Esophagus mucosa (tissue), 1 donor: ENCODE measurements around the gene JUN. TPM values are rescaled to one million over a fixed set of nuclear protein-coding genes. Genes with fewer than 3 reads are reported as not detected.

Source experiments
- ATAC-seq: fragments of 200-7000 bp; cut with Tn5 transposase; one replicate; pipeline ENCODE4 v1.9.1; 2020
- total RNA-seq: library from RNA; stranded (reverse); gene quantifications from one replicate; pipeline ENCODE4 v1.2.4, GENCODE V29; 2023
- donor health status: DM: yes; HTN: yes; CAD: no.

JUN gene
- 41.7 TPM for total RNA-seq

- ATAC-seq = peak; percentile 88
These were observed at the start of gene JUN for GRCh38 chr1:58783993-58784757. Gene JUN (minus strand): TSS chr1:58784047. CDS start chr1:58783070, 977 bp downstream.

DNA sequence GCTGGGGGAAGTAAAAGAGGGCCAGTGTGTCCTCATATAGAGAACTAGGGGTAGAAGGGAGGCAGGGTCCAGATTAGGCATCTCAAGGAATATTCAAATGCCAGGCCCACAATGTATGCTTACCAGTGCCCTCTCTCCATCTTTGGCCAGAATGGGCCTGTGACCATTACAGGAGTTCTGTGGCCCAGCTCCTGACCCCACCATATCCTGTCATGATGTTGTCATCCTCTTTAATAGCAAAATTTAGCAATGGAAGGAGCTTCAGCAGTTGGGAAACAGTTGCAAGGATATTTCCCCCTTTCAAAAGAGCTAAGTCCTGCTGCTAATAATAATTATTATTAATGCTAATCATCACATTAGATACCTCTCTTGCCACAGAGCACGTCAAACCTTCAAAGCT, 49.3 kb upstream of the JUN start:
- ATAC-seq = no peak

- no peak for ATAC-seq
These were observed 46.4 kb upstream of the JUN start for GRCh38 chr1:58830291-58830690.

- ATAC-seq = no peak
These were observed 46.0 kb upstream of the JUN start for GRCh38 chr1:58829866-58830265.

DNA sequence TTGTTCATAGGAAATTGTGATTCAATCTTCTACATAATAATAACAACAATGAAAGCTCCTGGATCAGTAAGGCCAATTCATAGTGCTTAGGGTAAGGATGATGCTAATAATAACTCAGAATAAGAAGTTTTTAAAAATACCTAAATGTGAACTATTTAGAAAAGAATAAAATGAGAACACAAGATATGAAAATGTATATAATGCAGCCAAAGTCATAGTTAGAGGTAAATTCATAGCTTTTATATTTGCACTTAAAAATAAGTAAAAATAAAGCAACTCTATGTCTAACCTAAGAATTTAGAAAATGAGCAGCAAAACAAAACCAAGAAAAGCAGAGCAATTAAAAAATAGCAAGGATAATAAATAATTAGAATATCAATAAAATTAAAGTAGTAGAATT, 43.5 kb upstream of the JUN start:
- no peak for ATAC-seq

DNA sequence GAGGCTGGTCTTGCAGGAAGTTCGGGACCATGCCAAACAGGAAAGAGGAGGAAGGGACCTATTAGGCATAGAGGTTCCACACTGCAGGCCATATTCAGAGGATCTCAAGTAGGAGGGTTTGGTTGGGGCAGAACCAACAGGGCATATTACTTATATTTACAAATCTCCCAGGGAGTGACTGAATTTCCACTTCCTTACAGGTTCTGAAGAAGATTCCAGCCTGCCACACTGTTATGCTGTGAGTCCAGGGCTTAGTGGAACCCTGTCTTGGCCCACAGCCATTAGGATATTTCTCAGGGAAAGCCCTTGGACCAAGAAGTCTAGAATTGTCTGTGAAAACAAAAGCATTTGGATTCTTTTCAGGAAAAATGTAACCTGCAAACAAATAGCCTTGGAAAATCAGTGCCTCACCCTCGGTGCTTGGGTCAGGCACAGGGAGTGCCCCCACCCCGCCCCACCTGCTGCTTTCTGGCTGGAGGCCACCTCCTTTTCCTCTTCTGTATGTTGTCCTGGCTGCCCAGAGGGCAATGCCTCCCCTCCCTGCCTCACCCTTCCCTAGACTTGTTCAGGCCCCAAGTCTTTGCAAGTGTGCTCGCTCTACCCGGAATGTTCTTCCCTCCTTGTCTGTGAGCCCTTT, 41.0 kb upstream of the JUN start:
- peak; percentile 93 for ATAC-seq

GRCh38 chr1:58823481-58824010, 39.7 kb upstream of the JUN start:
- ATAC-seq = peak; percentile 86

DNA sequence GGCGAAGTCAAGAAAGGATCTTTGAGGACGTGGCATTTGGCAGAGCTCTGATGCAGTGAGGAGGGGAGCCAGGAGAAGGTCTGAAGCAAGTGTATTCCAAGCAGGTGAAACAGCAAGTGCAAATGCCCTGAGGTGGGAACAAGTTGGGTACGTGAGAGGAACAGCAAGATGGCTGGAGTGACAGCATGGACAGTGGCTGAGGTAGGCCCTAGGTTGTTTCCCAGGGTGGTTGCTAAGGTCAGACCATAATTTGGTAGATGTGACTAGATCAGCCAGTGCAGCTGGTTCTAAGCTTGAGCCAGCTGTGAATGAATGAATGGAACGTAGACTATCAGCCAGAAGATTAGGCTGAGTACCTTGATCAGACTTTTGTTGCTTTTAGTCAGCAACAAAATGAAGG, 37.5 kb upstream of the JUN start:
- no peak for ATAC-seq

DNA sequence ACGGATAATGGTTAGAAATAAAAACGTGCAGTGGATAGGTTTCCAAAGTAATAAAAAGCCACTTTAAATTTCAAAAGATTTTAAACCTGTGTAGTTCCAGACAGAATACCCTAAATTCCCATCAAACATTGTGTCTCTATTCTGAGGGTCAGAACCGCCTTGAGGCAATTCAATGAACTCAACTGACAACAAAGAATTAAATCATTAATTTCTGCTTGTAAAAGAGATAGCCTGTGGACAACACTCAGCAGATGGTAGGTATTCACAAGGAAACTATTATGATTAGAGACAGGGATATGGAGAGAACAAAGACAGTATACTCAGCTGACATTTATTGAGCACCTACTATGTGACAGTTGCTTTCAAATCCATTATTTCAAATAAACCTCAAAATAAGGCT, 35.1 kb upstream of the JUN start:
- no peak for ATAC-seq

DNA sequence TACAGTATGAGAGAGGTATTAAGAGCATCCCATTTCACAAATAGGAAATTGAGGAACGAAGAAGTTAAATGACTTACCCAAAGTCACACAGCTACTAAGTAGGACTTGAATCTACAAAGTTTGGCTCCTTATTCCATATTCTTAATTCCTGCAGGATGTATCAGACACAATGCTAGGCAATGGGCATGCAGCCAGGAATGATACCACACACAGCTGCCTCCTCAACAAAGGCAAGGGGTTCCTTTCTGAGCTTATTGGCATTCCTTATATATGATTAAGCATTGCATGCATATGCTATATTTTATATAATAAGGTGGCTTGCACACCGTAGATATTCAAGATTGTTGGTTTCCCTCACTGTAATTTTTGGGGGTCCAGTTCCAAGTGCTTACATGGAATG, 34.2 kb upstream of the JUN start:
- ATAC-seq = no peak

DNA sequence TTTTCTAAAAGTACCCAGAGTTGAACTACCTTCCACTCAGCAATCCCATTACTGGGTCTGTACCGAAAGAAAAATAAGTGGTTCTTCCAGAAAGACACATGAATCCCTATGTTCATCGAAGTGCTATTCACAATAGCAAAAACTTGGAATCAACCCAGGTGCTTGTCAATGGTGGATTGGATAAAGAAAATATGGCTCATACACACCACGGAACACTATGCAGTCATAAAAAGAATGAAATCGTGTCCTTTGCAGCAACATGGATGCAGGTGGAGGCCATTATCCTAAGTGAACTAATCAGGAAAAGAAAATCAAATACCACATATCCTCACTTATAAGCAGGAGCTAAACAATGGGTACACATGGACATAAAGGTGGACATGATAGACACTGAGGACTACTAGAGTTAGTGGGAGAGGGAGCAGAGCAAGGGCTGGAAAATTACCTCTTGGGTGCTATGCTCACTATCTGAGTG, 32.9 kb upstream of the JUN start:
- ATAC-seq = no peak

DNA sequence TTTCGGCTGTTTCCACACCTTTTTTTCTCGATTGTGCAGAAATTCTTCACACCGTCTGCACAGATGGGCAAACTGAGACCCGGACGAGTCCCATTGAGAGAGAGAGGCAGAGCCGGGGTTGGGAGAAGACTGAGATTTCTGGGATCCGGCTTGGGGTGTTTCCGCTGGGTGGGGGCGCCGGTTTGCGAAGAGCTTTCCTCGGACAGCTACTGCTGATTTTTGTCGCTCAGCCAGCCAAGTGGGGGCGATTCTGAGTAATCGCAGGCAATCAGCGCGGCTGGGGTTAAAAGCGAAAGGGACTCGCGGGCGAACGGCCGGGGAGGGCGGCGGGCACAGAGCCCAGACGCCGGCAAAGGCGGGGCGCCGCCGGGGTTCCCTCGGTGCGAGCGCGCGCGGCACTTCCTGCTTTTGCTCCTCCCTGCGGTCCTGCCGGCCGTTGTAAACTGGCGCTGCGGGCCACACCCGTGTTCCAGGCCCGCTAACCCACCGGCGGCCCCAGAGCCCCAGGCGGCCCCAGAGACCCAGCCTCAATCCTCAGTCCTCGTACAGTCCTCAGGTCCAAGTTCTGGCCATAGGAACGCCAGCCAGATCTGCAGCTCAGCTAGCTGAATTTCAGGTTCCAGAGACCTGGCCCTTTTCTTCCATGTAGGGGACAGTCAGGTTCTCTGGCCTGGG, 32.4 kb upstream of the JUN start:
- peak; percentile 76 for ATAC-seq

- peak; percentile 38 for ATAC-seq
These were observed 31.8 kb upstream of the JUN start for GRCh38 chr1:58815686-58816071.

DNA sequence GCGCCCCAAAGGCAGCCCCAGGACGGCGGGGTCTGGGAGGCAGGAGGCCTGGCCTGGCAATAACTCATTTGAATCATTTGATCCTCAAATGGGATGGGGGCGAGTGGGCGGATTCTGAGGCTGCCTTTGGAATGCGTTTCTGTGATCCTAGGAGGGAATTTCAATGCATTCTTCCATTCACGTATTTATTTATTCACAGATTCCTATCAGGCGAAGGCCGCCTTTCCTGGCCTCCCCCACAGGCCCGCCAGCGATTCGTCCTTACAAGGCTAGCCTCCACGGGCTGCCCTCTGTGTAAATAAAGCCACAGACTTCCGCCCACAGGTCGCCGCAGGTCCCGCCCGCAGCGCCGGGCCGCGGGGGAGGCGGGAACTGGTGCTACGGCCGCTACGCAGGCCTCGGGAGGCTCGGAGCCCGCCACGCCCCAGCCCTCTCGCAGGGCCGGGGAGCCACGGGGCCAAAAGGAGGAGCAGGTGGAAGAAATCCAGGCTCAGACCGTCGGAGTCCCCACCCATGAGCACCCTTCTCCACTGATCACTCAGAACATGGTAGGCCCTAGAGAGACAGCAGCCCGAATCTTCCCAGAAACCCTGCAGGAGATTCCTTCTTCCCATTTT, 31.3 kb upstream of the JUN start:
- peak; percentile 81 for ATAC-seq

- peak; percentile 64 for ATAC-seq
These were observed 30.6 kb upstream of the JUN start for GRCh38 chr1:58814251-58815068.

- ATAC-seq = no peak
These were observed 30.0 kb upstream of the JUN start for GRCh38 chr1:58813801-58814200.

DNA sequence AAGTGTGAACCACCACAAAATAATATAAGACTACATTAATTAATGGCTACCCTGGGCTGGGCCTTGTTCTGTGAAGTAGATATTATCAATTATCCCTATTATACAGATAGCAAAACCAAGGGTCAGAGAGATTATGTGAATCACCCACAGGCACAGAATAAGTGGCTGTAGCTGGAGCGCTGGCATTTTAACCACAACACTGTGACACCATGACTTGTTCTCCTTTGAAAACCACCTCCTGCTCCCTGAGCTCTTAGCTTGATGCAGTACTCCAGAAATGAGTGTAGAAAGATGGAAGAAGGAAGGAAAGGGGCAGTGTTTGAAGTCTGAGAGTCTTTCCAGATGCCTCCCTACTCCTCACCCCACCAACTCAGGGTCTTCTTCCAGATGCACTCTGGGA, 29.5 kb upstream of the JUN start:
- ATAC-seq = no peak

DNA sequence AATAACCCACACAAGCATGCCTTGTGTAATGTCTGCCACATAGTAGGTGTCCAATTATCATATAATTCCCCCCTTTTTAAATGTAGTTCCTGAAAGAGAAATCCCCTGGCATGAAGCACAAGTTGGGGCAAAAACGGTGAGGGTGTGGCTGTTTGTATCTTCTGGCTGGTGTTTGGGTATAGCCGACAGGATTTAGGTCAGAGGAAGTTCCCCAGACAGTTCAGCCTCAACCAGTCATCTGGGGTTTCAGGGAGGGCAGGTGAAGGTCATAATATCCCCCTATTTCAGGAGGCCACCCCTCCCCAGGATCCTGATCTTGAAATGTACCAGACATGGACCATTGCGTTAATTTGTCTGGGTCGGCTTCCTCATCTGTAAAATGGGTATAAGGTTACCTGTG, 29.1 kb upstream of the JUN start:
- no peak for ATAC-seq

DNA sequence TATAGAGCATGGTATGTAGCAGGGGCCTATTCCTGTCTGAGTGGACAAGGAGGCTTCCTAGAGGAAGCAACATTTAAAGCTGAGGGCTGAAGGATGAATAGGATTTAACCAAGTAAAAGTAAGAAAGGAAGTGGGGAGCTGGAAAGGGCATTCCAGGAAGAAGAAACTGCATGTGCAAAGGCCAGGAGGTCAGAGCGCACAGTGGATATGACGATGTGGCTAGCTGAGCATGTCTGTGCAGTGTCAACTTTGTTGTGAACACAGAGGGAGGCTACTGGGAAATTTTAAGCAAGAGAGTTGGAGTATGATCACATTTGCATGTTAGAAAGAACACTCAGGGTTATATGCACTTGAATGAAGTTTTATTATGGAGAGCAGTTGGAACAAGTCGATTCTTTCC, 28.6 kb upstream of the JUN start:
- ATAC-seq = no peak

- no peak for ATAC-seq
These were observed 27.5 kb upstream of the JUN start for GRCh38 chr1:58811303-58811702.

DNA sequence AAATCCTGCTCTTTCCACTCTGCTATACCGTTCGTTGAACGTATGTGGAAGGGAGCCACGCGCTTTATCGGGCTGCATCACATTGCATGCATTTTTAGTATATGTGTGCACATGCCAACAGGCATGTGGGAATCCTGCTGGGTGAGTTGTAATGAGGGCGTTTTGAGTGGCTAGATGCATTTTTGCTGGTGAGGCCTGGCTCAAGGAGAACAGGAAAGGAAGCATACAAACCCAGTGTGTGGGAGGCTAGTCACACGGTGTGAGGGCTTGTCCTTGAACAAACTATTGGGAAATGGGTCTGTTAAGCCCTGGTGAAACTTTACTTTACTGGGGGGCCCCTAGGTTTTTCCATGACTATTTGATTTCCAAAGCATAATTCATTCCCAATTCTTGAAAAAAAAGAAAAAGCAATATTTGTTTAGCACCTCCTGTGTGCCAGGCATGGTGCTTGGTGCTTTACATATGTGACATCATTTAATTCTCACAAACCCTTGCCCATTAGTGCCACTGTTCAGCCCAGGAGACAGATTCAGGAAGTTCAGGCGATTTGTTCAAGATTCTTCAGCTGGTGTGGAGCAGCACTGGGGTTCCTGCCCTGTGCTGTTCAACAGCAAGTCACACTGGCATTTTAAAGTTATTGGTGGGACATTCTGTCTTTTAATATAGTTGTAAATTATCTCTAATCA, 25.6 kb upstream of the JUN start:
- ATAC-seq = peak; percentile 73

DNA sequence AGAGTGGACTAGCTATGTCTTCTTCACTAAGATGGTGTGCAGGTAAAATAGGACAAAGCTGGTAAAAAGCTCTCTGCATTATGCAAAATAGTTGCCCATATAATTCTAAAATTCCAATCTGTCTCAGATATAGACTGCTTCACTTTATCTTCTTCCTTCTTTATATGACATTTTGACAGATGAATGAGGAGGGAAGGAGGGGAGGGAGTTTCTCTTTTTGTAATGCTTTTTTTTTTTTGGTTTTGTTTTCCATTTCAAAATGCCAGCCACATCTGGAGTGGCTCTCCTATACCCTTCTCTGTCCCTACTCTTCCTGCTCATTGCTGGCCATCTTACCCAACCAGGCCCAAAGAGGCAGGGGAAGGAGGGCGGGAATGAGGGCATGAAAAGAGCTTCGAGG, 24.2 kb upstream of the JUN start:
- ATAC-seq = no peak
